Measurements from ENCODE around the gene LNPEP.

DNA sequence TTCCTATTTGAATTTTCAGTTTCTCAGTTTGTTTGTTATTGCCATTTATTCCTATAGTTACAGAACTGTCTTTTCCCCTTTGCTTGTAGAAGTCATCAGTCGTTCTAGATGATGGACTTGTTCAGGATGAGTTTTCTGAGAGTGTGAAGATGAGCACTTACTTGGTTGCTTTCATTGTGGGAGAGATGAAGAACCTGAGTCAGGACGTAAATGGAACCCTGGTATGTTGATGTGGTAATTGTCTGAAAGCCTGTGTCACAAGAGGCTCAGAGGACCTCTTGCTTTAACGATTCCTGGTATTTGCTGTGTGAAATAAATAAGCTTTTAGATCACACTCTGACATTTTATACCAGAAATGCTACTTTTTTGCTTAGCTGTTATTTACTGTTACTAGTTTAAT is 50.6 kb downstream of the LNPEP start:
- TF ChIP-seq YY1 (IDR thresholded peaks at IDR 0.05; ENCODE audit: insufficient read depth, insufficient read length) = no peak
- no peak for TF ChIP-seq ZNF274 (IDR thresholded peaks at IDR 0.05; ENCODE audit: low read depth, low read length)

Data from NT2/D1 (cell line).